OCI-LY7 (cell line): ENCODE results near the gene HSP90AB1.

ENCODE experiments used
- EZH2phosphoT487 ChIP-seq: fragments of 200-600 bp; sonication (generic); IDR thresholded peaks from 2 replicates; pipeline ENCODE4 v1.6.1; 2018; ENCODE audit warnings: low read depth, borderline replicate concordance, mild to moderate bottlenecking, mixed run types, antibody characterized with exemption, low read length, moderate library complexity, mixed read lengths
- TF ChIP-seq, protein P1 (sequence below): fragments of 200-600 bp; sonication (generic); conservative IDR thresholded peaks from 2 replicates; pipeline ENCODE4 v1.5.1; 2014; ENCODE audit warnings: mild to moderate bottlenecking, antibody characterized with exemption, low read length, moderate library complexity, mixed read lengths

DNA sequence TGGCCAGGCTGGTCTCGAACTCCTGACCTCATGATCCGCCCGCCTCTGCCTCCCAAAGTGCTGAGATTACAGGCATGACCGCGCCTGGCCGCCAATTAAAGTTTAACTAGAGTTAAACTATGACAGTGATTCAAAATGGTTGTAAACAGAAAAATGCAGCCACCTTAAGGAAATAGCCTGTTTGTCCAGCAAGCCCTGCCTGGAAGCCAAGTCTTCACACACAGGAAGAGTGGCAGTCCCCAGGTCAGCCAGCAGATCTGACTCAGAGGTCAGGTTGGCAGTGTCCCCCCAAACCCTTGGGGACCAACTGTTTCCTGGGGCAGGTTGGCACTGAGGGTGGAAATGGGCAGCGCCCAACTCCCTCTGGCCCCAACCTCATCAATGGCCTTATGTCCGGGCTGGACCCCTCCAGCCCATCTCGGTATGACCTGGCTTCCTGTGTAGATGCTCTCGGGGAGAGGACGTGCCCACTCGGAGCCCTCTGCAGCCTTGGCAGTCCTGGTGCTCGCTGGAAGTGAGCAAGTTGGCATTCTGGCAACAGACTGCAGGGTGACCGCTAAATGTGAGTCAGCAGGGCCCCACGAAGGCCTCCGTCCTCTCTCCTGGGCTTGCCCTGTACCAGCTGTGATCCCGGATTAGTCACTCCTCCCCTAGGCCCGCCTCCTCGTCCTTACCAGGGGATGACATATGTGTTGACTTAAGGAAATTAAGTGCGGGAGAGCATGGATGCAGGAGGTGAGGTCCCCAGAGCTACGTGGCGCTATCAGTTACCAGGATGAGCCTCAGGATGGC, 9.7 kb upstream of the HSP90AB1 start:
- TF ChIP-seq, protein P1, sequence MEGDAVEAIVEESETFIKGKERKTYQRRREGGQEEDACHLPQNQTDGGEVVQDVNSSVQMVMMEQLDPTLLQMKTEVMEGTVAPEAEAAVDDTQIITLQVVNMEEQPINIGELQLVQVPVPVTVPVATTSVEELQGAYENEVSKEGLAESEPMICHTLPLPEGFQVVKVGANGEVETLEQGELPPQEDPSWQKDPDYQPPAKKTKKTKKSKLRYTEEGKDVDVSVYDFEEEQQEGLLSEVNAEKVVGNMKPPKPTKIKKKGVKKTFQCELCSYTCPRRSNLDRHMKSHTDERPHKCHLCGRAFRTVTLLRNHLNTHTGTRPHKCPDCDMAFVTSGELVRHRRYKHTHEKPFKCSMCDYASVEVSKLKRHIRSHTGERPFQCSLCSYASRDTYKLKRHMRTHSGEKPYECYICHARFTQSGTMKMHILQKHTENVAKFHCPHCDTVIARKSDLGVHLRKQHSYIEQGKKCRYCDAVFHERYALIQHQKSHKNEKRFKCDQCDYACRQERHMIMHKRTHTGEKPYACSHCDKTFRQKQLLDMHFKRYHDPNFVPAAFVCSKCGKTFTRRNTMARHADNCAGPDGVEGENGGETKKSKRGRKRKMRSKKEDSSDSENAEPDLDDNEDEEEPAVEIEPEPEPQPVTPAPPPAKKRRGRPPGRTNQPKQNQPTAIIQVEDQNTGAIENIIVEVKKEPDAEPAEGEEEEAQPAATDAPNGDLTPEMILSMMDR, result no peak
- TF ChIP-seq EZH2phosphoT487, result no peak
